Neutrophil (primary cell): ENCODE results near the gene MFSD2B.

ENCODE experiments used
- H3K27ac ChIP-seq: fragments of 200-600 bp; sonication (generic); 2 replicates; pipeline ENCODE4 v1.5.1; 2016; ENCODE audit warnings: mild to moderate bottlenecking, moderate library complexity
- H3K27me3 ChIP-seq: fragments of 200-600 bp; sonication (generic); 2 replicates; pipeline ENCODE4 v1.6.0; 2016; ENCODE audit warnings: mild to moderate bottlenecking
- H3K36me3 ChIP-seq: fragments of 200-600 bp; sonication (generic); 2 replicates; pipeline ENCODE4 v1.5.1; 2017
- H3K4me1 ChIP-seq, 2 experiments: fragments of 200-600 bp in 1 of 2; sonication (generic) in 1 of 2; 1 replicate in 1 of 2; 2 replicates in 1 of 2; pipeline versions ENCODE4 v1.5.1 to v1.6.1; 2013 to 2016; ENCODE audit warnings: low read depth in 1 of 2, low read length in 1 of 2, mild to moderate bottlenecking in 1 of 2, moderate library complexity in 1 of 2; ENCODE audit not compliant: control insufficient read depth in 1 of 2, insufficient read depth in 1 of 2
- H3K4me3 ChIP-seq, 2 experiments: fragments of 200-600 bp in 1 of 2; sonication (generic) in 1 of 2; 1 replicate in 1 of 2; 2 replicates in 1 of 2; pipeline ENCODE4 v1.5.1; 2013 to 2016; ENCODE audit warnings: low read depth in 1 of 2, low read length in 1 of 2, mild to moderate bottlenecking in 1 of 2, moderate library complexity in 1 of 2
- H3K9me3 ChIP-seq: fragments of 200-600 bp; sonication (generic); 2 replicates; pipeline ENCODE4 v1.5.1; 2016
- CTCF ChIP-seq: fragments of 200-600 bp; sonication (generic); IDR thresholded peaks from 2 replicates; pipeline ENCODE4 v1.5.1; 2016; ENCODE audit warnings: antibody characterized with exemption

MFSD2B gene

GRCh38 chr2:24055750-24056149, 45.9 kb downstream of the MFSD2B start:
- no peaks in the 10 kb centered on the region for H3K36me3 ChIP-seq
- no peak overlapping the region for H3K4me3 ChIP-seq
- no peaks in the 10 kb centered on the region for H3K9me3 ChIP-seq
- H3K27me3 ChIP-seq = peaks cover 23% of the 10 kb centered on the region
- H3K4me1 ChIP-seq = peaks cover 4 to 5% of the 10 kb centered on the region in 2 experiments
- H3K27ac ChIP-seq = no peak overlapping the region
- TF ChIP-seq CTCF = no peak

GRCh38 chr2:24058564-24059271, 48.8 kb downstream of the MFSD2B start:
- no peak for TF ChIP-seq CTCF

GRCh38 chr2:24065341-24065740, 55.5 kb downstream of the MFSD2B start:
- H3K9me3 ChIP-seq = no peaks in the 10 kb centered on the region
- TF ChIP-seq CTCF = no peak
- no peak overlapping the region for H3K27ac ChIP-seq
- H3K36me3 ChIP-seq = peaks cover 44% of the 10 kb centered on the region
- H3K4me3 ChIP-seq = no peak overlapping the region
- peaks cover 12 to 20% of the 10 kb centered on the region in 2 experiments for H3K4me1 ChIP-seq
- H3K27me3 ChIP-seq = no peaks in the 10 kb centered on the region

More at GRCh38 chr2:24058564-24059271, 48.8 kb downstream of the MFSD2B start:
- no peaks in the 10 kb centered on the region for H3K27me3 ChIP-seq
- peaks cover 5 to 10% of the 10 kb centered on the region in 2 experiments for H3K4me1 ChIP-seq
- H3K9me3 ChIP-seq = no peaks in the 10 kb centered on the region
- no peak overlapping the region for H3K4me3 ChIP-seq
- H3K27ac ChIP-seq = no peak overlapping the region
- H3K36me3 ChIP-seq = no peaks in the 10 kb centered on the region

- no peak for TF ChIP-seq CTCF
- Histone ChIP-seq H3K4me3 (no peak overlapping the region), H3K27ac (no peak overlapping the region)
Observed at GRCh38 chr2:24072259-24072658, 62.4 kb downstream of the MFSD2B start.

GRCh38 chr2:24073816-24074215, 63.9 kb downstream of the MFSD2B start:
- Histone ChIP-seq H3K4me3 (no peak overlapping the region), H3K9me3 (no peaks in the 10 kb centered on the region), H3K36me3 (peaks cover 47% of the 10 kb centered on the region), H3K27ac (no peak overlapping the region), H3K4me1 (peaks cover 37 to 45% of the 10 kb centered on the region in 2 experiments), H3K27me3 (no peaks in the 10 kb centered on the region)
- no peak for TF ChIP-seq CTCF

More at GRCh38 chr2:24072259-24072658, 62.4 kb downstream of the MFSD2B start:
- peaks cover 61% of the 10 kb centered on the region for H3K36me3 ChIP-seq
- peaks cover 22 to 31% of the 10 kb centered on the region in 2 experiments for H3K4me1 ChIP-seq
- no peaks in the 10 kb centered on the region for H3K27me3 ChIP-seq
- no peaks in the 10 kb centered on the region for H3K9me3 ChIP-seq
